Measurements from ENCODE around the gene ACP4.

ACP4 gene

DNA sequence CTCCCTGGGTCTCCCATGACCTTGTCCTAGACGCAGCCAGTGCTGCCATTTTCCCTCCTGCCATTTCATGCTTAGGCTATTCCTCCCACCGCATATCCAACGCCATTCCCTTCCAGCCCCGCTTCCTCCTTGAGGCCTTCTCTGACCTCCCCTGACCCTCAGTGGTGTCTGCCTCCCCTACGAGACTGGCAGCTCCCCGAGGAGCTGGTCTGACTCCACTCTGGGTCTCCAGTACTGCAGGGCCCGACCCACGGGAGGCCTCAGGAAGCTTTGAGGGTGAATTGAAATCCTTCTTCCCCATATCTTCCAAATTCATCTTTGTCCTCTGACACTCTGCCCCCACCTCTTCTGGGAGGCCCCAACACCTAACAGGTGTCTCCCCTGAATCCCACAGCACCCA, 42.5 kb downstream of the ACP4 start:
- no peaks in the 10 kb centered on the region for H3K36me3 ChIP-seq (ENCODE audit: control insufficient read depth in 2 of 2, insufficient read depth in 2 of 2, low read length in 2 of 2)
- no peak overlapping the region for H3K27ac ChIP-seq (ENCODE audit: low read depth in 2 of 2, low read length in 2 of 2)
- H3K9me3 ChIP-seq (ENCODE audit: control insufficient read depth in 2 of 2, low read length in 2 of 2): no peaks in the 10 kb centered on the region
- H3K4me3 ChIP-seq (ENCODE audit: low read length in 2 of 2): no peak overlapping the region
- H3K4me1 ChIP-seq (ENCODE audit: control insufficient read depth in 2 of 2, insufficient read depth in 2 of 2, low read length in 2 of 2): peaks cover 8 to 20% of the 10 kb centered on the region in 2 donors
- peaks cover 0 to 5% of the 10 kb centered on the region in 2 donors for H3K27me3 ChIP-seq (ENCODE audit: control insufficient read depth in 2 of 2, insufficient read depth in 2 of 2, low read length in 2 of 2)
- no peak overlapping the region for H3K9ac ChIP-seq (ENCODE audit: low read depth in 1 of 2, low read length in 2 of 2)

DNA sequence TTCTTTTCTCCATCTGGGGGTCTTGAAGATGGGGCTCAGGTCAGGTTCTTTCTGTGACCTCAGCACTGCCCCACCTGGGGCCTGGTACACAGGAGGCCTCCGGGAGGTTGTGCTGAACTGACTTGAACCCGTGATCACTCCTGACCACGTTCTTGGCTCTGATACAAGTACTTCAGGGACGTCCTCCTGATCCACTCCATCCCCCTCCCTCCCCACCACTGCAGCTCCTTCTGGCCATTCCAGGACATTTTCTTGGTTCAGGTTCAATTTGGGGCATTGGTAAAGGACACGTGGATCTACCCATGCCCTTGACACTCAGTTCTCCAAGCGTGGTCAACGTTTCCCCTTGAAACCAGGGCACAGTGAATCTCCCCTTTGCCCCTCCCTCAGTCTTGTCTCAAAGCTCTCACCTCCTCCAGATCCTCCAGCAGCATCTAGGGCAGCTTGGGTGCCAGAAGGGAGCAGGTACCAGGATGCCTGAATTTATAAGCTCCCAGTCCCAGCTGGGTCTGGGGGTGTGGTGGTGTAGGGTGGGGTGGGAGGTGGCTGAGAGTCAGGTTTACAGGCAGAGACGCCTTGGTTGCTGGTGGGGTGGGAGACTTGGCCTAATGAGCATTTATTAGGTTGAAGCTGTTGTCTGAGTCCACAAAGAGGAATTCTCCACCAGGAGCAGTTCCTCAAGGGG, 43.0 kb downstream of the ACP4 start, which contains the start of gene KLK15:
TSS of gene KLK15 (minus strand) at position 458 of the 685 bp plus-strand sequence. CDS start 2,082 bp downstream, outside the sequence.
- Histone ChIP-seq H3K4me1 (ENCODE audit: control insufficient read depth in 2 of 2, insufficient read depth in 2 of 2, low read length in 2 of 2) (peaks cover 8 to 20% of the 10 kb centered on the region in 2 donors), H3K36me3 (ENCODE audit: control insufficient read depth in 2 of 2, insufficient read depth in 2 of 2, low read length in 2 of 2) (no peaks in the 10 kb centered on the region), H3K9me3 (ENCODE audit: control insufficient read depth in 2 of 2, low read length in 2 of 2) (no peaks in the 10 kb centered on the region), H3K27ac (ENCODE audit: low read depth in 2 of 2, low read length in 2 of 2) (peak within 1 kb of the TSS in 1 of 2 donors; percentile 26), H3K27me3 (ENCODE audit: control insufficient read depth in 2 of 2, insufficient read depth in 2 of 2, low read length in 2 of 2) (peaks cover 0 to 6% of the 10 kb centered on the region in 2 donors), H3K9ac (ENCODE audit: low read depth in 1 of 2, low read length in 2 of 2) (no peak within 1 kb of the TSS), H3K4me3 (ENCODE audit: low read length in 2 of 2) (peak within 1 kb of the TSS in 1 of 2 donors; percentile 13)

DNA sequence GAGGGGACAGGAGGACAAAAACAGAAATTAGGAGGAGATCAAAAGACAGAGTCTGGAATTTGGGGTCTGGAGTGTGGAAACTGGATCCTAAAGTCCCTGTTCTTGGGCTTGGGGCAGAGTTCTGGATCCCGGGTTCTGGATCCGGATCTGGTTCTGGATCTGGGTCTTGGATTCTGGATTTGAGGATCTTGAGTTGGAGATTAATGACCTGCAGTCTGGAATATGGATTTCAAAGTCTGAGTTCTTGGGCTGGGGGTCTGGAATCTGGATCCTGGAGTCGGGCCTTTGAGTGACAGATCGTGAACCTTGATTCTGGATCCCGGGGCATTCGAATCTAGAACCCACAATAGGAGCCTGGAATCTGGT, 43.6 kb downstream of the ACP4 start:
- H3K27me3 ChIP-seq (ENCODE audit: control insufficient read depth in 2 of 2, insufficient read depth in 2 of 2, low read length in 2 of 2): peaks cover 0 to 7% of the 10 kb centered on the region in 2 donors
- H3K9me3 ChIP-seq (ENCODE audit: control insufficient read depth in 2 of 2, low read length in 2 of 2): no peaks in the 10 kb centered on the region
- no peak overlapping the region for H3K9ac ChIP-seq (ENCODE audit: low read depth in 1 of 2, low read length in 2 of 2)
- peaks cover 8 to 20% of the 10 kb centered on the region in 2 donors for H3K4me1 ChIP-seq (ENCODE audit: control insufficient read depth in 2 of 2, insufficient read depth in 2 of 2, low read length in 2 of 2)
- no peaks in the 10 kb centered on the region for H3K36me3 ChIP-seq (ENCODE audit: control insufficient read depth in 2 of 2, insufficient read depth in 2 of 2, low read length in 2 of 2)
- no peak overlapping the region for H3K4me3 ChIP-seq (ENCODE audit: low read length in 2 of 2)
- H3K27ac ChIP-seq (ENCODE audit: low read depth in 2 of 2, low read length in 2 of 2): no peak overlapping the region

DNA sequence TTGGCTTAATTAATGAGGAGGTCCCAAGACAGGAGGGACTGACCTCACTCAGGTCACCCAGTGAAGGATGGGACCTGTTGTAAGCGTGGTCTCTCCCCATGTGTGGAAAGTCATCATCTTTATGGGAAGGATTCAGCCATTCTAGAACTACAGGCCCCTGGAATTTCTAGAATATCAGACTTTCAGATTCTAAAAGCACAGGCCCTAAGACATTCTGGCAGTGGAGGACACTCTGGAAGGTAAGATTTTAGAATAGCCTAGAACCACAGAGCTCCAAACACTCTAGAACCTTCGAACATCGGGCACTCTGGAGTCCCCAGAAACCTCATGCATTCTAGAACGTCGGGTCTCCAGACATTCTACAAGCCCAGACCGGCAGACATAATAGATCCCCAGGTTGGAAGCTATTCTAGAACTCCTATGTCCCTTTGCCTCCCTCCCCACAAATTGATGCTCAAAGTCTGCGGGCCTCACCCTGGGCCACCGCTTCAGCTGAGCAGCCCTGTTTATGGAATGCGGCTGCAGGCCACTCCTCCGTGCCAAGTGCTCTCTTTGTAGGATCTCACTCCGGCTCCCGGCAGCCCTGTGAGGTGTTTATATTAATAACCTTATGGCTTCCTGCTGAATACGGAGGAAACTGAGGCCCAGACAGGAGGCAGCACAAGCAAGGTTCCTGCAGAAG, 45.0 kb downstream of the ACP4 start:
- H3K9ac ChIP-seq (ENCODE audit: low read depth in 1 of 2, low read length in 2 of 2): peak overlapping the region; percentile 68
- H3K4me3 ChIP-seq (ENCODE audit: low read length in 2 of 2): peak overlapping the region; percentile 63 to 80
- H3K27ac ChIP-seq (ENCODE audit: low read depth in 2 of 2, low read length in 2 of 2): peak overlapping the region; percentile 43 to 67

DNA sequence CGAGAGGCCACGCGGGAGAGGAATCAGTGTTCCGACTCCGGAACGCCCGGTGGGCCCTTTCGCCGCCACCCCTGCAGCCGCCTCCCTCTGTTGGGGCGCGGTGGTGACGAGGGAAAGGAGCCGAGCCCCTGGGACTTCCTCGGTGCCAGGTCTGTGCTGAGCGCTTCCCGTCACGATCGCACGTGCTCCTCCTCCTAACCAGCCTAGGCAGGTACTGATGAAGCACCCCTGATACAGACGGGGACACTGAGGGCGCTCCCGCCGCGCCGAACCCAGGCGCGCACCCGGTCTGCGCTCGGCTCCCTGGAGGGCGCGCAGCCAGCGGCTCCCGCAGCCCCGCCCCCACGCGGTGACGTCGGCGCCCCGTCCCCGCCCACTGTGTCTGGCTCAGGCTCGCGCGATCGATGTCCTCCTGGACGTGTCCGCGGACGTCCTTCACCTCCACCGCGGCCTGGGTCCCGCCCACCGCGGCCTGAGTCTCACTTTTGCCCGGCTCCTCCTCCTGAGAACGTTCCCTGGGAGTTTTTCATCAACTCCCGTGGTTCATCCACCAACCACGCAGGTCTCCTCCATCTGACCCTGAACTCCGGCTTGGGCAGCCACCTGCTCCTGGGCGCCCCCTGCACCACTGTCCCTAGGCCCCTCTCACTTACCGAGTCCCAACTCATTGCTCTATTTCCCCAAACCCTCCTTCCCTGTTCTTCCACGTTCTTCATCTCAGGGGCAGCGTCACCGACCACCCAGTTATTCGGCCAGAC, 45.7 kb downstream of the ACP4 start:
- H3K27me3 ChIP-seq (ENCODE audit: control insufficient read depth in 2 of 2, insufficient read depth in 2 of 2, low read length in 2 of 2): peaks cover 0 to 4% of the 10 kb centered on the region in 2 donors
- peak overlapping the region; percentile 68 for H3K9ac ChIP-seq (ENCODE audit: low read depth in 1 of 2, low read length in 2 of 2)
- peak overlapping the region; percentile 56 to 67 for H3K27ac ChIP-seq (ENCODE audit: low read depth in 2 of 2, low read length in 2 of 2)
- H3K4me3 ChIP-seq (ENCODE audit: low read length in 2 of 2): peak overlapping the region; percentile 63 to 80
- H3K4me1 ChIP-seq (ENCODE audit: control insufficient read depth in 2 of 2, insufficient read depth in 2 of 2, low read length in 2 of 2): peaks cover 8 to 18% of the 10 kb centered on the region in 2 donors
- no peaks in the 10 kb centered on the region for H3K9me3 ChIP-seq (ENCODE audit: control insufficient read depth in 2 of 2, low read length in 2 of 2)
- no peaks in the 10 kb centered on the region for H3K36me3 ChIP-seq (ENCODE audit: control insufficient read depth in 2 of 2, insufficient read depth in 2 of 2, low read length in 2 of 2)

More for the DNA sequence above, 45.0 kb downstream of the ACP4 start:
- Histone ChIP-seq H3K4me1 (ENCODE audit: control insufficient read depth in 2 of 2, insufficient read depth in 2 of 2, low read length in 2 of 2) (peaks cover 8 to 18% of the 10 kb centered on the region in 2 donors), H3K9me3 (ENCODE audit: control insufficient read depth in 2 of 2, low read length in 2 of 2) (no peaks in the 10 kb centered on the region), H3K36me3 (ENCODE audit: control insufficient read depth in 2 of 2, insufficient read depth in 2 of 2, low read length in 2 of 2) (no peaks in the 10 kb centered on the region), H3K27me3 (ENCODE audit: control insufficient read depth in 2 of 2, insufficient read depth in 2 of 2, low read length in 2 of 2) (peaks cover 0 to 4% of the 10 kb centered on the region in 2 donors)

DNA sequence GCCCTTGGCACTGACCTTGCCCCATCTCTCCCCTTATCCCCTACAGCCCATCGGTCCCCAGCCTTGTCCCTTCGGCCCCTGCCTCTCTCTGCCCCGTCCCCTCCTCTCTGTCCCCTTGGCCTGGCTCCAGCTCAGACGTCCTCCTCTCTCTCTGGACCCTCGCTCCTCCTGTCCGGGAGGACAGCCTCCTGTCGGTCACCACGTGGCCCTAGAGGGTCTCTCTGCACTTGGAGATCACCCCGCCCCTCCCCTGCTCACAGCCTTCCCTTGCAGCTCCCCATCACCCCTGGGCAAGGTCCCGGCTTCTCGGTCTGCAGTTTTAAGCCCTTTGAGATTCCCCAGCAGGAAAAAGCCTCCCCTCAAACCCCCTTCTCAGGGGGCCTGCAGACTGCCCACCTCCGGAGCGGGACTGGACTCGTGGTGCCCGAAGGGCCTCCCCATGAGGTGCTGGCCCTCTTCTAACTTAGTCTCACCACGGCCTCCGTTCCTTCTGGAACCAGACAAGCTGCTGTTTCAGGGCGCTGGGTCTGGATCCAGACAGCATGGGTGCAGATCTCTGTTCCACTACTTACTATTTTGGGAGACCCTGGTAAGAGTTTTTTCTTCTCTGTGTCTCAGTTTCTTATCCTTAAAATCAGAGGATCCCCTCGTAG, 46.5 kb downstream of the ACP4 start:
- H3K9ac ChIP-seq (ENCODE audit: low read depth in 1 of 2, low read length in 2 of 2): peak overlapping the region; percentile 41 to 68

DNA sequence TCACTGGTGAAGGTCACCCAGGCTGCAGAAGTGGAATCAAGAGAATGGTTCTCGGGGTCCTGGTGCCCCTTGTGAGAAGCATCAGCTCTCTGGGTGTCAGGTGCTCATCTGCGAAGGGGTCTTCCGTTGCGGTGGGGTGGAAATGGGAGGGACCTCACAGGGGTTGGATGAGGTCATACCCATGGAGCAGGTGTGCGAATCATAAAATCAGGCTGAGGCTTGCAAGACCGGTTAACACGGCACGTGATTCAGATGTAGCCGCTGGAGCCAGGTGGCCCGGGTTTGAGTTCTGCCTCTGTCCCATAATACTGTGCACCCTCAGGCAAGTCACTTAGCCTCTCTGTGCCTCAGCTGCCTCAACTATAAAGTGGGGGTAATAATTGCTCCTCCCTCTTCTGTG, 47.1 kb downstream of the ACP4 start:
- Histone ChIP-seq H3K27ac (ENCODE audit: low read depth in 2 of 2, low read length in 2 of 2) (peak overlapping the region; percentile 56 to 67), H3K27me3 (ENCODE audit: control insufficient read depth in 2 of 2, insufficient read depth in 2 of 2, low read length in 2 of 2) (peaks cover 0 to 4% of the 10 kb centered on the region in 2 donors), H3K4me3 (ENCODE audit: low read length in 2 of 2) (no peak overlapping the region), H3K9ac (ENCODE audit: low read depth in 1 of 2, low read length in 2 of 2) (peak overlapping the region in 1 of 2 donors; percentile 68), H3K36me3 (ENCODE audit: control insufficient read depth in 2 of 2, insufficient read depth in 2 of 2, low read length in 2 of 2) (no peaks in the 10 kb centered on the region), H3K9me3 (ENCODE audit: control insufficient read depth in 2 of 2, low read length in 2 of 2) (no peaks in the 10 kb centered on the region), H3K4me1 (ENCODE audit: control insufficient read depth in 2 of 2, insufficient read depth in 2 of 2, low read length in 2 of 2) (peaks cover 8 to 18% of the 10 kb centered on the region in 2 donors)

More for the DNA sequence above, 46.5 kb downstream of the ACP4 start:
- Histone ChIP-seq H3K9me3 (ENCODE audit: control insufficient read depth in 2 of 2, low read length in 2 of 2) (no peaks in the 10 kb centered on the region), H3K4me3 (ENCODE audit: low read length in 2 of 2) (peak overlapping the region; percentile 63 to 80), H3K4me1 (ENCODE audit: control insufficient read depth in 2 of 2, insufficient read depth in 2 of 2, low read length in 2 of 2) (peaks cover 8 to 18% of the 10 kb centered on the region in 2 donors), H3K36me3 (ENCODE audit: control insufficient read depth in 2 of 2, insufficient read depth in 2 of 2, low read length in 2 of 2) (no peaks in the 10 kb centered on the region), H3K27me3 (ENCODE audit: control insufficient read depth in 2 of 2, insufficient read depth in 2 of 2, low read length in 2 of 2) (peaks cover 0 to 4% of the 10 kb centered on the region in 2 donors), H3K27ac (ENCODE audit: low read depth in 2 of 2, low read length in 2 of 2) (peak overlapping the region; percentile 56 to 67)

DNA sequence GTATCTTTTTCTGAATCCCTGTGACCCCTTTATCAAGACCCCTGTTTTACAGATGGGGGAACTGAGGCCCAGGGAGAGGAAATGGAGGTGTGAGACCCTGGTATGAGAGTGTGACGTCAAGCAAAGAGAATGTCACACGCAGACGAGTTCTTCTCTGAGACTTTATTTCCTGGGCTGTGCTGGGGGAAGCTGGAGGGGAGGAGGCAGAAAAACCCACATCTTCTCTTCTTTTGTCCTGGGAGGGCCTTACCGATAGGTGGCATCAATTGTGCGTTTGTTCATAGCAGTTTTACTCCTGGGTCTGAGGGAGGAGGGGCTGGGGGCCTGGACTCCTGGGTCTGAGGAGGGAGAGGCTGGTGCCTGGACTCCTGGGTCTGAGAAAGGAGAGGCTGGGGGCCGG, 48.0 kb downstream of the ACP4 start:
- Histone ChIP-seq H3K36me3 (ENCODE audit: control insufficient read depth in 2 of 2, insufficient read depth in 2 of 2, low read length in 2 of 2) (no peaks in the 10 kb centered on the region), H3K27me3 (ENCODE audit: control insufficient read depth in 2 of 2, insufficient read depth in 2 of 2, low read length in 2 of 2) (peaks cover 0 to 4% of the 10 kb centered on the region in 2 donors), H3K4me1 (ENCODE audit: control insufficient read depth in 2 of 2, insufficient read depth in 2 of 2, low read length in 2 of 2) (peaks cover 8 to 18% of the 10 kb centered on the region in 2 donors), H3K9ac (ENCODE audit: low read depth in 1 of 2, low read length in 2 of 2) (no peak overlapping the region), H3K27ac (ENCODE audit: low read depth in 2 of 2, low read length in 2 of 2) (no peak overlapping the region), H3K4me3 (ENCODE audit: low read length in 2 of 2) (no peak overlapping the region), H3K9me3 (ENCODE audit: control insufficient read depth in 2 of 2, low read length in 2 of 2) (no peaks in the 10 kb centered on the region)

DNA sequence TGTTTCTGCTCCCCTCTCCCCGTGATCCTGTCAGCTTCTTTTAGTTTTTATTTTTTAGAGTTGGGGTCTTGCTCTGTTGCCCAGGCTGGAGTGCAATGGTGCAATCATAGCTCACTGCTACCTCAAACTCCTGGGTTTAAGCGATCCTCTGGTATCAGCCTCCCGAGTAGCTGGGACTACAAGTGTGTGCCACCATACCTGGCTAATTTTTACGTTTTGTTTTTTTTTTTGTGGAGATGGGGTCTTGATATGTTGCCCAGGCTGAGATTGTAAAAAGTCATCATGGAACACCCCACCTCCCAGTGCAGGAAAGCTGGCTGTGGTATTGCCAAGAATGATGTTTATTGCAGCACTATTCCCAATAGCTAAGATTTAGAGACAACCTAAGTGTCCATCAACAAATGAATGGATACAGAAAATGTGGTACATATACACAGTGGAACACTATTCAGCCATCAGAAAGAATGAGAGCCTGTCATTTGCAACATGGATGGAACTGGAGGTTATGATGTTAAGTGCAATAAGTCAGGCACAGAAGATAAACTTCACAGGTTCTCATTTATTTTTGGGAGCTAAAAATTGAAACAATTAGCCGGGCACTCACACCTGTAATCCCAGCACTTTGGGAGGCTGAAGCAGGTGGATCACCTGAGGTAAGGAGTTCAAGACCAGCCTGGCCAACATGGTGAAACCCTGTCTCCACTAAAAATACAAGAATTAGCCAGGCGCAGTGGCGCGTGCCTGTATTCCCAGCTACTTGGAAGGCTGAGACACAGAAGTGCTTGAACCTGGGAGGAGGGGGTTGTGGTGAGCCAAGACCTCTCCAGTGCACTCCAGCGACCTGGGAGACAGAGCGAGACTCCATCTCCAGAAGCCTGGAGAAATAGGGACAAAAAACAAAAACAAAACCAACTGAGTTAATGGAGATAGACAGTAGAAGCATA, 49.8 kb downstream of the ACP4 start:
- H3K9ac ChIP-seq (ENCODE audit: low read depth in 1 of 2, low read length in 2 of 2): no peak overlapping the region
- H3K27me3 ChIP-seq (ENCODE audit: control insufficient read depth in 2 of 2, insufficient read depth in 2 of 2, low read length in 2 of 2): peaks cover 0 to 4% of the 10 kb centered on the region in 2 donors

More for the DNA sequence above, 49.8 kb downstream of the ACP4 start:
- Histone ChIP-seq H3K4me1 (ENCODE audit: control insufficient read depth in 2 of 2, insufficient read depth in 2 of 2, low read length in 2 of 2) (peaks cover 8 to 18% of the 10 kb centered on the region in 2 donors), H3K9me3 (ENCODE audit: control insufficient read depth in 2 of 2, low read length in 2 of 2) (no peaks in the 10 kb centered on the region), H3K4me3 (ENCODE audit: low read length in 2 of 2) (no peak overlapping the region), H3K27ac (ENCODE audit: low read depth in 2 of 2, low read length in 2 of 2) (no peak overlapping the region), H3K36me3 (ENCODE audit: control insufficient read depth in 2 of 2, insufficient read depth in 2 of 2, low read length in 2 of 2) (no peaks in the 10 kb centered on the region)

Data from mucosa of rectum (tissue), 2 donors.